Endothelial cell of umbilical vein (primary cell): Measurements from ENCODE around the gene GRAMD4. TPM values are rescaled to one million over a fixed set of nuclear protein-coding genes. Genes with fewer than 3 reads are reported as not detected.

Source experiments
- BruUV-seq: library from RNA; stranded (reverse); fragments of 400-500 nt; replicated peaks from 2 replicates; lab custom pipeline; 2021; lab: Mats Ljungman, UMichigan
- CTCF ChIA-PET: fragments of 300-600, 350-600 bp; sonication (Branson Sonifier 250); formaldehyde crosslinking; loops from one replicate; lab custom pipeline; 2021; ENCODE audit warnings: antibody characterized with exemption, inconsistent platforms; lab: Charles Lee
- POLR2A ChIA-PET: fragments of 300-600, 350-600 bp; sonication (Branson Sonifier 250); formaldehyde crosslinking; loops from one replicate; lab custom pipeline; 2021; ENCODE audit warnings: antibody characterized with exemption, inconsistent platforms; lab: Charles Lee
- DNase-seq: peaks from one replicate; pipeline ENCODE4 v3.0.0-alpha.2; 2011; ENCODE audit warnings: low read depth, low spot score
- FAIRE-seq: peaks from 2 replicates; lab custom pipeline; 2011; peaks lifted over from hg19 to GRCh38; lab: Jason Lieb, UNC
- H2AFZ ChIP-seq: 2 replicates; pipeline ENCODE4 v1.6.0; 2012; ENCODE audit warnings: low read depth, low read length, control low read depth, inconsistent platforms
- H3K27ac ChIP-seq: 2 replicates; pipeline ENCODE4 v1.5.1; 2011; ENCODE audit warnings: low read depth, mild to moderate bottlenecking, control low read depth, low read length, moderate library complexity; ENCODE audit not compliant: insufficient read depth
- H3K27me3 ChIP-seq, 2 experiments: 2 replicates each; pipeline versions ENCODE4 v1.6.0 to v1.6.1; 2011; ENCODE audit warnings: low read length in 2 of 2, mixed read lengths in 1 of 2; ENCODE audit not compliant: control insufficient read depth in 2 of 2, insufficient read depth in 2 of 2
- H3K36me3 ChIP-seq, 2 experiments: 2 replicates in 1 of 2; 3 replicates in 1 of 2; pipeline ENCODE4 v1.5.1; 2011; ENCODE audit warnings: low read length in 2 of 2, mild to moderate bottlenecking in 1 of 2, moderate library complexity in 1 of 2; ENCODE audit not compliant: control insufficient read depth in 2 of 2, insufficient read depth in 2 of 2; ENCODE audit errors: extremely low read depth in 1 of 2
- H3K4me1 ChIP-seq: 3 replicates; pipeline ENCODE4 v1.5.1; 2011; ENCODE audit warnings: mild to moderate bottlenecking, low read length; ENCODE audit not compliant: control insufficient read depth, insufficient read depth; ENCODE audit errors: extremely low read depth
- H3K4me2 ChIP-seq: 2 replicates; pipeline ENCODE4 v1.6.1; 2011; ENCODE audit warnings: low read length, control low read depth, mixed read lengths; ENCODE audit not compliant: insufficient read depth
- H3K4me3 ChIP-seq, 3 experiments: fragments of 200-600 bp in 1 of 3; sonication (generic), shearing (Covaris generic) in 1 of 3; replicated peaks in 1 of 3; 2 replicates each; pipeline ENCODE4 v1.5.1; 2011 to 2016; ENCODE audit warnings: control low read depth in 3 of 3, low read length in 3 of 3, mild to moderate bottlenecking in 2 of 3, inconsistent platforms in 1 of 3, low read depth in 1 of 3, moderate library complexity in 1 of 3; ENCODE audit not compliant: insufficient read depth in 1 of 3
- H3K79me2 ChIP-seq: 2 replicates; pipeline ENCODE4 v1.6.0; 2012; ENCODE audit warnings: low read length, inconsistent platforms; ENCODE audit not compliant: control insufficient read depth, insufficient read depth
- H3K9ac ChIP-seq: replicated peaks from 2 replicates; pipeline ENCODE3; 2011; ENCODE audit warnings: low read length, control low read depth; ENCODE audit not compliant: insufficient read depth; ENCODE audit errors: extremely low read depth
- H3K9me1 ChIP-seq: replicated peaks from 3 replicates; pipeline ENCODE4 v1.6.0; 2011; ENCODE audit warnings: mild to moderate bottlenecking, low read length; ENCODE audit not compliant: control insufficient read depth, insufficient read depth; ENCODE audit errors: extremely low read depth
- H3K9me3 ChIP-seq: replicated peaks from 2 replicates; pipeline ENCODE4 v1.5.1; 2012; ENCODE audit warnings: low read length, inconsistent platforms; ENCODE audit not compliant: control insufficient read depth, insufficient read depth
- H4K20me1 ChIP-seq: replicated peaks from 2 replicates; pipeline ENCODE3; 2011; ENCODE audit warnings: mild to moderate bottlenecking, low read length; ENCODE audit not compliant: control insufficient read depth, insufficient read depth; ENCODE audit errors: extremely low read depth
- CTCF ChIP-seq, 2 donors: IDR thresholded peaks; 1 replicate in 1 of 2; 2 replicates in 1 of 2; pipeline ENCODE4 v1.5.1; 2011; ENCODE audit warnings: low read length in 2 of 2, mild to moderate bottlenecking in 2 of 2, moderate library complexity in 2 of 2, control low read depth in 1 of 2, inconsistent platforms in 1 of 2, low read depth in 1 of 2; ENCODE audit not compliant: insufficient read depth in 1 of 2; ENCODE audit errors: extremely low read depth in 1 of 2
- EZH2 ChIP-seq: IDR thresholded peaks from 2 replicates; pipeline ENCODE4 v1.6.1; 2012; ENCODE audit warnings: borderline replicate concordance, low read depth, mild to moderate bottlenecking, moderate library complexity, low read length, inconsistent platforms; ENCODE audit not compliant: severe bottlenecking
- FOS ChIP-seq: IDR thresholded peaks from 2 replicates; pipeline ENCODE4 v1.6.1; 2011; ENCODE audit warnings: mild to moderate bottlenecking, low read length, moderate library complexity, borderline replicate concordance; ENCODE audit not compliant: insufficient read depth
- GATA2 ChIP-seq: IDR thresholded peaks from 2 replicates; pipeline ENCODE4 v1.7.0; 2011; ENCODE audit warnings: low read depth, mild to moderate bottlenecking, moderate library complexity, mixed read lengths, low read length; ENCODE audit not compliant: insufficient read length, insufficient read depth
- JUN ChIP-seq: IDR thresholded peaks from 2 replicates; pipeline ENCODE4 v1.6.1; 2011; ENCODE audit warnings: borderline replicate concordance, low read depth; ENCODE audit not compliant: insufficient read length, insufficient read depth
- MYC ChIP-seq: IDR thresholded peaks from one replicate; pipeline ENCODE4 v1.6.1; 2011; ENCODE audit warnings: mild to moderate bottlenecking, low read depth, low read length
- POLR2A ChIP-seq: IDR thresholded peaks from 2 replicates; pipeline ENCODE4 v1.6.1; 2012; ENCODE audit warnings: low read depth, mild to moderate bottlenecking, control low read depth, low read length
- POLR2AphosphoS5 ChIP-seq: IDR thresholded peaks from 2 replicates; pipeline ENCODE4 v1.6.1; 2012; ENCODE audit warnings: low read depth, mild to moderate bottlenecking, control low read depth, low read length, moderate library complexity; ENCODE audit not compliant: insufficient read depth
- dilution Hi-C: fragments of 300-500 bp; cut with MboI; formaldehyde crosslinking; loops from one replicate; pipeline ENCODE4 v1.15.0; 2019; ENCODE audit warnings: low sequenced_read_pairs; ENCODE audit not compliant: extremely low pct_ligation_motif_present
- intact Hi-C: fragments of 100-400 bp; cut with micrococcal nuclease; formaldehyde crosslinking; loops from one replicate; pipeline ENCODE4 v1.10.0; 2022
- polyA plus RNA-seq, 4 experiments: library from polyadenylated mRNA; depleted of rRNA in 3 of 4; stranded (reverse) in 3 of 4; unstranded in 1 of 4; fragments of >200 nt; gene quantifications; 2 replicates each; pipeline versions ENCODE4 v1.2.1 to v1.2.3, GENCODE V29; 2011 to 2012; ENCODE audit warnings: missing spikeins in 1 of 4
- total RNA-seq: library from RNA; stranded (reverse); gene quantifications from 2 replicates; pipeline ENCODE4 v1.2.3, GENCODE V29; 2021
- TF ChIP-seq, protein P1 (sequence below): IDR thresholded peaks from 2 replicates; pipeline ENCODE4 v1.6.1; 2011; ENCODE audit not compliant: insufficient read depth, insufficient read length

The GRAMD4 gene
- total and polyA plus RNA-seq, 2 donors (not counting 3 experiments of a cell fraction or from before 2014, with no cell fraction given), result 5.9 to 14.8 TPM

GRCh38 chr22:46651316-46651715, 31.1 kb downstream of the GRAMD4 start:
- no peak overlapping the region for H3K4me2 ChIP-seq
- no peaks in the 10 kb centered on the region for H3K36me3 ChIP-seq
- FAIRE-seq, result no peak
- H3K4me3 ChIP-seq, result no peak overlapping the region
- no peaks in the 10 kb centered on the region for H3K9me3 ChIP-seq
- ChIA-PET POLR2A (no interaction called here), CTCF (no interaction called here)
- intact Hi-C loops, result no loop called here
- H3K27ac ChIP-seq, result no peak overlapping the region
- DNase-seq, result no peak
- dilution Hi-C loops, result no loop called here
- no peak overlapping the region for H3K9ac ChIP-seq
- no TSS peak for BruUV-seq
- no peaks in the 10 kb centered on the region for H3K9me1 ChIP-seq
- H3K4me1 ChIP-seq, result peaks cover 3% of the 10 kb centered on the region
- no peak overlapping the region for H2AFZ ChIP-seq
- no peaks in the 10 kb centered on the region for H4K20me1 ChIP-seq
- no peaks in the 10 kb centered on the region for H3K79me2 ChIP-seq
- TF ChIP-seq EZH2, result no peak
- TF ChIP-seq MYC, result no peak
- H3K27me3 ChIP-seq, result no peaks in the 10 kb centered on the region

GRCh38 chr22:46652081-46652846, 32.1 kb downstream of the GRAMD4 start:
- Histone ChIP-seq H4K20me1 (no peaks in the 10 kb centered on the region), H3K27me3 (no peaks in the 10 kb centered on the region), H3K79me2 (no peaks in the 10 kb centered on the region), H3K36me3 (no peaks in the 10 kb centered on the region), H3K4me3 (no peak overlapping the region), H3K9me1 (no peaks in the 10 kb centered on the region), H3K27ac (no peak overlapping the region), H3K4me1 (peaks cover 3% of the 10 kb centered on the region), H2AFZ (no peak overlapping the region), H3K9ac (no peak overlapping the region), H3K9me3 (no peaks in the 10 kb centered on the region), H3K4me2 (no peak overlapping the region)
- TF ChIP-seq, protein P1, sequence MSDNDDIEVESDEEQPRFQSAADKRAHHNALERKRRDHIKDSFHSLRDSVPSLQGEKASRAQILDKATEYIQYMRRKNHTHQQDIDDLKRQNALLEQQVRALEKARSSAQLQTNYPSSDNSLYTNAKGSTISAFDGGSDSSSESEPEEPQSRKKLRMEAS, result no peak
- TF ChIP-seq CTCF (IDR thresholded peaks at IDR 0.05; ENCODE audit: extremely low read depth in 1 of 2, insufficient read depth in 1 of 2, low read depth in 1 of 2, low read length in 2 of 2) (no peak), GATA2 (no peak), POLR2A (no peak), MYC (no peak), JUN (no peak), POLR2AphosphoS5 (no peak), FOS (no peak), EZH2 (no peak)
- dilution Hi-C loops, result no loop called here
- intact Hi-C loops, result no loop called here
- ChIA-PET POLR2A (no interaction called here), CTCF (interaction anchor here (1.0 kb wide), 1 partner anchor 89 kb away, joined by 3 read pairs; no protein-coding TSS in a partner anchor)
- no peak for FAIRE-seq
- DNase-seq, result peak; percentile 26
- no TSS peak for BruUV-seq
